Measurements from ENCODE around the gene ODAPH. TPM values are rescaled to one million over a fixed set of nuclear protein-coding genes. Genes with fewer than 3 reads are reported as not detected.

Gene ODAPH
- polyA plus RNA-seq, 3 donors: not detected

- intact Hi-C loops (cut with micrococcal nuclease): no loop called here
- Mint-ChIP-seq H3K4me1 (peaks cover 3% of the 10 kb centered on the region), H3K9me3 (no peaks in the 10 kb centered on the region), H3K4me3 (no peak overlapping the region), H3K27ac (no peak overlapping the region), H3K36me3 (no peaks in the 10 kb centered on the region), H3K27me3 (ENCODE audit: low read depth in 3 of 3) (peaks cover 1 to 4% (median 2%) of the 10 kb centered on the region in 3 donors)
- Histone ChIP-seq H4K20me1 (ENCODE audit: insufficient read depth, low read length) (no peaks in the 10 kb centered on the region), H3K27me3 (ENCODE audit: control insufficient read depth in 2 of 2, insufficient read depth in 2 of 2, low read length in 2 of 2) (no peaks in the 10 kb centered on the region), H3K9ac (ENCODE audit: insufficient read depth, low read length, poor library complexity, severe bottlenecking) (no peak overlapping the region), H3K9me3 (replicated peaks in 1 of 2; ENCODE audit: control insufficient read depth in 1 of 2, insufficient read depth in 1 of 2, low read length in 2 of 2) (no peaks in the 10 kb centered on the region), H3K79me2 (ENCODE audit: insufficient read depth, low read length) (no peaks in the 10 kb centered on the region), H3K4me1 (ENCODE audit: control insufficient read depth in 1 of 2, insufficient read depth in 2 of 2, low read length in 2 of 2) (peaks cover 2 to 6% of the 10 kb centered on the region in 2 donors), H3K36me3 (replicated peaks in 1 of 2; ENCODE audit: control insufficient read depth in 1 of 2, insufficient read depth in 2 of 2, low read length in 2 of 2) (no peaks in the 10 kb centered on the region), H3K27ac (ENCODE audit: low read depth in 1 of 2, low read length in 2 of 2) (no peak overlapping the region), H2AFZ (ENCODE audit: insufficient read depth, low read depth, low read length, poor library complexity, severe bottlenecking) (no peak overlapping the region), H3K4me2 (replicated peaks; ENCODE audit: extremely low read depth, low read length, poor library complexity, severe bottlenecking) (no peak overlapping the region), H3K4me3 (replicated peaks in 1 of 3; ENCODE audit: low read depth in 2 of 3, low read length in 3 of 3) (no peak overlapping the region)
- WGBS (ENCODE audit: insufficient coverage): no CpG with 5 or more reads among the region's 3 CpGs
- DNase-seq: peak; percentile 2 to 19 (median 8)
- TF ChIP-seq CTCF (IDR thresholded peaks at IDR 0.05): no peak
These were observed 42.5 kb downstream of the ODAPH start for GRCh38 chr4:75598390-75598789.

DNA sequence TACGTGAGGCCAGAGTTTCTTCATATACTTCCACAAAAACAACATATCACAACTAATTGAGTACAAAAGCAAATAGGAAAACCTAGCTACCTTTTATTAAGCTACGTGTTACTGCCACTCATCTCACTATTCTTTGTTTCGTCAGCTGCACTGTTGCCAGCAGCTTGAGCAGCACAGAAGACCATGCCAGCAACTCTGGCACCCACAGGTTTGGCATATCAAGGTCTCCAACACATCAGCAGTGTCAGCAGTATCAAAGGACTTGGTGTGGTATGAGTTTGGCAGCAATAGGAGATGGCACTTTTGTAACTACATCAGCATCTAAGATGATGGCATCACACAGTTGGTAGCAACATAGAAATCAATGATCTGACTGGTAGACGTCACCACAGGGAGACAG is 43.8 kb downstream of the ODAPH start:
- Mint-ChIP-seq H3K27ac (no peak overlapping the region), H3K4me1 (peaks cover 3% of the 10 kb centered on the region), H3K27me3 (ENCODE audit: low read depth in 3 of 3) (peaks cover 2 to 4% (median 3%) of the 10 kb centered on the region in 3 donors), H3K9me3 (no peaks in the 10 kb centered on the region), H3K4me3 (no peak overlapping the region), H3K36me3 (no peaks in the 10 kb centered on the region)
- Histone ChIP-seq H3K4me2 (replicated peaks; ENCODE audit: extremely low read depth, low read length, poor library complexity, severe bottlenecking) (no peak overlapping the region), H3K27me3 (ENCODE audit: control insufficient read depth in 2 of 2, insufficient read depth in 2 of 2, low read length in 2 of 2) (no peaks in the 10 kb centered on the region), H3K4me1 (ENCODE audit: control insufficient read depth in 1 of 2, insufficient read depth in 2 of 2, low read length in 2 of 2) (peaks cover 2 to 6% of the 10 kb centered on the region in 2 donors), H3K9me3 (replicated peaks in 1 of 2; ENCODE audit: control insufficient read depth in 1 of 2, insufficient read depth in 1 of 2, low read length in 2 of 2) (no peaks in the 10 kb centered on the region), H3K36me3 (replicated peaks in 1 of 2; ENCODE audit: control insufficient read depth in 1 of 2, insufficient read depth in 2 of 2, low read length in 2 of 2) (no peaks in the 10 kb centered on the region), H4K20me1 (ENCODE audit: insufficient read depth, low read length) (no peaks in the 10 kb centered on the region), H2AFZ (ENCODE audit: insufficient read depth, low read depth, low read length, poor library complexity, severe bottlenecking) (no peak overlapping the region), H3K4me3 (replicated peaks in 1 of 3; ENCODE audit: low read depth in 2 of 3, low read length in 3 of 3) (no peak overlapping the region), H3K9ac (ENCODE audit: insufficient read depth, low read length, poor library complexity, severe bottlenecking) (no peak overlapping the region), H3K27ac (ENCODE audit: low read depth in 1 of 2, low read length in 2 of 2) (no peak overlapping the region), H3K79me2 (ENCODE audit: insufficient read depth, low read length) (no peaks in the 10 kb centered on the region)
- WGBS (ENCODE audit: insufficient coverage): 97% methylated on average over 3 of the region's 4 CpGs
- no peak for DNase-seq
- intact Hi-C loops (cut with micrococcal nuclease): no loop called here
- no peak for TF ChIP-seq CTCF (IDR thresholded peaks at IDR 0.05)

All from CD14-positive monocyte (primary cell).